ENCODE measurements around the gene NCMAP. TPM values are rescaled to one million over a fixed set of nuclear protein-coding genes. Genes with fewer than 3 reads are reported as not detected.

Gene NCMAP
- polyA plus RNA-seq, 1 donor from 2014 or later, result not detected

GRCh38 chr1:24584171-24584647, 28.3 kb downstream of the NCMAP start:
- Histone ChIP-seq H3K9ac (ENCODE audit: low read length) (no peak overlapping the region), H3K79me2 (replicated peaks; ENCODE audit: insufficient read depth, low read length) (no peaks in the 10 kb centered on the region), H3K9me2 (ENCODE audit: insufficient read depth, low read length) (no peaks in the 10 kb centered on the region), H3K27ac (ENCODE audit: low read length) (no peak overlapping the region), H2AFZ (ENCODE audit: low read depth, low read length) (no peak overlapping the region), H3K27me3 (ENCODE audit: insufficient read depth, low read depth, low read length) (no peaks in the 10 kb centered on the region), H4K20me1 (ENCODE audit: insufficient read depth) (no peaks in the 10 kb centered on the region), H3K4me3 (ENCODE audit: low read length) (no peak overlapping the region), H3K4me2 (ENCODE audit: low read length) (no peak overlapping the region), H3F3A (ENCODE audit: insufficient read depth, low read length, poor library complexity, severe bottlenecking) (no peaks in the 10 kb centered on the region), H3K9me3 (ENCODE audit: low read length) (no peaks in the 10 kb centered on the region), H3K36me3 (ENCODE audit: insufficient read depth, low read length) (no peaks in the 10 kb centered on the region)
- TF ChIP-seq REST (IDR thresholded peaks at IDR 0.05; ENCODE audit: borderline replicate concordance) (no peak), RAD21 (conservative IDR thresholded peaks at IDR 0.05) (no peak), CTCF (IDR thresholded peaks at IDR 0.05; ENCODE audit: poor library complexity, severe bottlenecking) (no peak), TAF1 (IDR thresholded peaks at IDR 0.05; ENCODE audit: low read depth) (no peak), EZH2 (IDR thresholded peaks at IDR 0.05; ENCODE audit: borderline replicate concordance, insufficient read depth, low read length, poor library complexity, severe bottlenecking) (no peak), POLR2AphosphoS5 (IDR thresholded peaks at IDR 0.05) (no peak), EP300 (conservative IDR thresholded peaks at IDR 0.05; ENCODE audit: poor library complexity, severe bottlenecking) (no peak), SMC3 (conservative IDR thresholded peaks at IDR 0.05; ENCODE audit: poor library complexity) (no peak), MXI1 (conservative IDR thresholded peaks at IDR 0.05; ENCODE audit: poor library complexity, severe bottlenecking) (no peak)

GRCh38 chr1:24586119-24586518, 30.2 kb downstream of the NCMAP start:
- Histone ChIP-seq H3F3A (ENCODE audit: insufficient read depth, low read length, poor library complexity, severe bottlenecking) (no peaks in the 10 kb centered on the region), H3K9me3 (ENCODE audit: low read length) (no peaks in the 10 kb centered on the region), H3K36me3 (ENCODE audit: insufficient read depth, low read length) (no peaks in the 10 kb centered on the region), H3K4me2 (ENCODE audit: low read length) (no peak overlapping the region), H3K79me2 (replicated peaks; ENCODE audit: insufficient read depth, low read length) (no peaks in the 10 kb centered on the region), H3K4me3 (ENCODE audit: low read length) (no peak overlapping the region), H3K27ac (ENCODE audit: low read length) (no peak overlapping the region), H3K9ac (ENCODE audit: low read length) (no peak overlapping the region), H3K27me3 (ENCODE audit: insufficient read depth, low read depth, low read length) (no peaks in the 10 kb centered on the region), H2AFZ (ENCODE audit: low read depth, low read length) (no peak overlapping the region), H3K9me2 (ENCODE audit: insufficient read depth, low read length) (no peaks in the 10 kb centered on the region), H4K20me1 (ENCODE audit: insufficient read depth) (no peaks in the 10 kb centered on the region)
- TF ChIP-seq EP300 (conservative IDR thresholded peaks at IDR 0.05; ENCODE audit: poor library complexity, severe bottlenecking) (no peak), RAD21 (conservative IDR thresholded peaks at IDR 0.05) (no peak), POLR2AphosphoS5 (IDR thresholded peaks at IDR 0.05) (no peak), MXI1 (conservative IDR thresholded peaks at IDR 0.05; ENCODE audit: poor library complexity, severe bottlenecking) (no peak), TAF1 (IDR thresholded peaks at IDR 0.05; ENCODE audit: low read depth) (no peak), CTCF (IDR thresholded peaks at IDR 0.05; ENCODE audit: poor library complexity, severe bottlenecking) (no peak), SMC3 (conservative IDR thresholded peaks at IDR 0.05; ENCODE audit: poor library complexity) (no peak), EZH2 (IDR thresholded peaks at IDR 0.05; ENCODE audit: borderline replicate concordance, insufficient read depth, low read length, poor library complexity, severe bottlenecking) (no peak), REST (IDR thresholded peaks at IDR 0.05; ENCODE audit: borderline replicate concordance) (no peak)
